HFFc6 (cell line): Measurements from ENCODE around the gene IL7R. TPM values are rescaled to one million over a fixed set of nuclear protein-coding genes. Genes with fewer than 3 reads are reported as not detected.

Source experiments
- DNase-seq: peaks from one replicate; pipeline ENCODE4 v3.0.0-alpha.2; 2018
- H3K27ac Mint-ChIP-seq: 2 replicates; pipeline ENCODE4 v1.8.0; 2020; ENCODE audit warnings: mild to moderate bottlenecking, mixed read lengths
- H3K27me3 Mint-ChIP-seq: 2 replicates; pipeline ENCODE4 v1.8.0; 2021; ENCODE audit warnings: mild to moderate bottlenecking, moderate library complexity, mixed read lengths; ENCODE audit not compliant: insufficient read depth
- H3K36me3 Mint-ChIP-seq: 2 replicates; pipeline ENCODE4 v1.8.0; 2021; ENCODE audit warnings: low read depth, mixed read lengths
- H3K4me1 Mint-ChIP-seq: 2 replicates; pipeline ENCODE4 v1.8.0; 2020; ENCODE audit warnings: low read depth, mixed read lengths
- H3K4me3 Mint-ChIP-seq: 2 replicates; pipeline ENCODE4 v1.8.0; 2020; ENCODE audit warnings: mild to moderate bottlenecking, moderate library complexity, mixed read lengths
- H3K9me3 Mint-ChIP-seq: 2 replicates; pipeline ENCODE4 v1.8.0; 2020; ENCODE audit warnings: mild to moderate bottlenecking, mixed read lengths
- CTCF ChIP-seq: fragments of 200-600 bp; sonication (generic); IDR thresholded peaks from 2 replicates; pipeline ENCODE4 v1.5.0; 2021; ENCODE audit warnings: antibody characterized with exemption, mild to moderate bottlenecking
- total RNA-seq, 6 experiments: library from RNA; stranded (reverse); fragmentation: NEBNext Ultra II Directional; extraction: Animal tissue kit (Norgen Biotek cat#: 25700); gene quantifications; 2 replicates in 1 of 6; 3 replicates in 5 of 6; pipeline ENCODE4 v1.2.3, GENCODE V29; 2021

Gene IL7R
- total RNA-seq, 6 experiments from 2014 or later = 37.2 to 63.2 (median 45.2) TPM

DNA sequence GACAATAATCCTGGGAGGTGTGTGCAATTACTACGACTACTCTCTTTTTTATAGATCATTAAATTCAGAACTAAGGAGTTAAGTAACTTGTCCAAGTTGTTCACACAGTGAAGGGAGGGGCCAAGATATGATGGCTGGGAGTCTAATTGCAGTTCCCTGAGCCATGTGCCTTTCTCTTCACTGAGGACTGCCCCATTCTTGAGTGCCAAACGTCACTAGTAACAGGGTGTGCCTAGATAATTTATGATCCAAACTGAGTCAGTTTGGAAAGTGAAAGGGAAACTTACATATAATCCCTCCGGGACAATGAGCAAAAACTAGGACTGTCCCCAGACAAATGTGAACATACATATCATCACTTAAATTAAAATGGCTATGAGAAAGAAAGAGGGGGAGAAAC, 20.2 kb downstream of the IL7R start:
- DNase-seq = peak; percentile 24
- no peak for TF ChIP-seq CTCF
- Mint-ChIP-seq H3K4me3 (peak overlapping the region; percentile 6; the same call in 1 of the 2 replicates), H3K4me1 (peaks cover 35% of the 10 kb centered on the region), H3K36me3 (peaks cover 61% of the 10 kb centered on the region), H3K27me3 (no peaks in the 10 kb centered on the region), H3K9me3 (no peaks in the 10 kb centered on the region), H3K27ac (peak overlapping the region; percentile 58)

GRCh38 chr5:35877655-35878054, 21.0 kb downstream of the IL7R start:
- no peak for TF ChIP-seq CTCF
- Mint-ChIP-seq H3K4me1 (peaks cover 43% of the 10 kb centered on the region), H3K27me3 (no peaks in the 10 kb centered on the region), H3K27ac (no peak overlapping the region), H3K4me3 (no peak overlapping the region; the same call in 1 of the 2 replicates), H3K9me3 (no peaks in the 10 kb centered on the region), H3K36me3 (peaks cover 60% of the 10 kb centered on the region)
- no peak for DNase-seq

- no peak for DNase-seq
- H3K9me3 Mint-ChIP-seq = peaks cover under 1% of the 10 kb centered on the region
- no peak overlapping the region for H3K4me3 Mint-ChIP-seq
- no peak overlapping the region for H3K27ac Mint-ChIP-seq
- no peaks in the 10 kb centered on the region for H3K27me3 Mint-ChIP-seq
- H3K4me1 Mint-ChIP-seq = peaks cover 47% of the 10 kb centered on the region
- peaks cover 59% of the 10 kb centered on the region for H3K36me3 Mint-ChIP-seq
- TF ChIP-seq CTCF = no peak
These were observed 21.4 kb downstream of the IL7R start for GRCh38 chr5:35878079-35878478.

GRCh38 chr5:35879096-35879495, 22.4 kb downstream of the IL7R start:
- Mint-ChIP-seq H3K4me1 (peaks cover 57% of the 10 kb centered on the region), H3K27ac (no peak overlapping the region), H3K27me3 (no peaks in the 10 kb centered on the region), H3K9me3 (peaks cover 5% of the 10 kb centered on the region), H3K36me3 (peaks cover 52% of the 10 kb centered on the region), H3K4me3 (no peak overlapping the region)
- no peak for DNase-seq
- TF ChIP-seq CTCF = no peak

GRCh38 chr5:35879649-35880048, 23.0 kb downstream of the IL7R start:
- DNase-seq = no peak
- Mint-ChIP-seq H3K4me3 (no peak overlapping the region), H3K9me3 (peaks cover 5% of the 10 kb centered on the region), H3K27me3 (no peaks in the 10 kb centered on the region), H3K4me1 (peaks cover 63% of the 10 kb centered on the region), H3K27ac (no peak overlapping the region), H3K36me3 (peaks cover 47% of the 10 kb centered on the region)
- no peak for TF ChIP-seq CTCF

DNA sequence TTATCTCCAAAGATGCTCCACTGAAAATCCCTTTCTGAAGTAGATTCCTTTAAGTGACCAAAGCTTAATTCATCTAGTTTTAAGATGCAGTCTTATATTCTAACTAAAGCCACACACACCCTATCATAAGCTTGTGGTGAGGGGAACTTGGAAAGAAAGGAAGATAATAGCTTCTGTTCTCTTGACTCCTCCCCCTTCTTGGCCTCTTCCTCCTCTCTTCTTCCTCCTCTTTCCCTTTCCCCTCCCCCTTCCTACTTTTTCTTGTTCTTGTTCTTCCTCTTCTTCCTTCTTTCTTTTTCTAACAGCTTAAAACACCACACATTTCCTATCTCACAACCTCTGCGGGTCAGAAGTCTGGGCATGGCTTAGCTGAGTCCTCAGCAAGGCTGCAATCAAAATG, 23.5 kb downstream of the IL7R start:
- H3K27me3 Mint-ChIP-seq = no peaks in the 10 kb centered on the region
- TF ChIP-seq CTCF = no peak
- H3K36me3 Mint-ChIP-seq = peaks cover 42% of the 10 kb centered on the region
- no peak overlapping the region; the same call in 1 of the 2 replicates for H3K27ac Mint-ChIP-seq
- DNase-seq = no peak
- H3K4me3 Mint-ChIP-seq = no peak overlapping the region
- H3K9me3 Mint-ChIP-seq = peaks cover 5% of the 10 kb centered on the region
- H3K4me1 Mint-ChIP-seq = peaks cover 65% of the 10 kb centered on the region
